Measurements from ENCODE around the gene TRIM62.

TRIM62 gene

DNA sequence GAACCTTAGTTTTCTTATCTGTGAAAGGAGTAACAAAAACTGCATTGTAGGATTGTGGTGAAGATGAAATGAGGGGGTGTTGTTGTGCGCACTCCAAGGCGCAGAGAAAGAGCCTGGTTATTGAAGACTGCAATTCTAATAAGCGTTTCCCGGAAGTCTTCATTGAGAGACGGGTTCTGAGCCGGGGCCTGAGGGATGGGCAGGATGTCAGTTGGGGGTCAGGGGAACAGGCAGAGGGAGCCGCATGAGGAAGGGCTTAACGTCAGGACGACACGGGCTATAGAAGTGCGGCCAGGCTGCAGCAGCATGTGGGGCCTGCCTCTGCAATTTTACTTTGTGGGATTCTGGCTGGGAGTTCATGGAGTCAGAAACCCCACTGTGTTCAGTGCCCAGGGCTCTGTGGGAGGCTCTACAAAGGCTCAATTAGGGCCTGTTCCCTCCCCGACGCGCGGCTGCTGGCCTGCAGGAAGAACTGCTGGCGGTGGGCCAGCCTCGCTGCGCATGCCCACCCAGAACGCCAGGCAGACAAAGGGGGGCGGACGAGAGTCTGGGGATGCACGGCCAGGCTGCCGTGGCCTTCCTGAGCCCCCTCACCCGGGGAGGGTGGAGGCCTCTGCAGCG lies 20.7 kb downstream of the TRIM62 start:
- peak; percentile 92 for DNase-seq (ENCODE audit: low read depth, low spot score)

DNA sequence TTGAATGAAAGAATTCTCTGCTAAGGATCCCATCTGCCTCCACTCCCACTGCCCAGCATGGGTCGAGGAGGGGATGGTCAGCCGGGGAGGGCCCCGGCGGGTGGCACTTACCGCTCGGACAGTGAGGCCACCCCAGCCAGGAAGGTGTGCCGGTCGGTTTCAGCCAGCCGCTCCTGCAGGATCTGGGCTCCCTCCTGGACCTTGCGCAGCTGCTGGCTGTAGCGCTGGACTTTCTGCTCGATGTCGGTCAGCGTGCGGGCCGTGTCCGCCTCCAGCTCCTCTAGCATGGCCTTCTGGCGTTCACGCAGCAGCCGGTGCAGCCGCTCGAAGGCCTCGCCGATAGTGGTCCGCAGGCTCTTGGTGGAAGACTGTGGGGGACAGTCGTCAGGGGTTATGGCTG lies 22.3 kb downstream of the TRIM62 start:
- no peak for DNase-seq (ENCODE audit: low read depth, low spot score)

- no peak for DNase-seq (ENCODE audit: low read depth, low spot score)
These were observed 23.5 kb downstream of the TRIM62 start for GRCh38 chr1:33158366-33158765.

- no peak for DNase-seq (ENCODE audit: low read depth, low spot score)
These were observed 24.7 kb downstream of the TRIM62 start for GRCh38 chr1:33157131-33157530.

DNA sequence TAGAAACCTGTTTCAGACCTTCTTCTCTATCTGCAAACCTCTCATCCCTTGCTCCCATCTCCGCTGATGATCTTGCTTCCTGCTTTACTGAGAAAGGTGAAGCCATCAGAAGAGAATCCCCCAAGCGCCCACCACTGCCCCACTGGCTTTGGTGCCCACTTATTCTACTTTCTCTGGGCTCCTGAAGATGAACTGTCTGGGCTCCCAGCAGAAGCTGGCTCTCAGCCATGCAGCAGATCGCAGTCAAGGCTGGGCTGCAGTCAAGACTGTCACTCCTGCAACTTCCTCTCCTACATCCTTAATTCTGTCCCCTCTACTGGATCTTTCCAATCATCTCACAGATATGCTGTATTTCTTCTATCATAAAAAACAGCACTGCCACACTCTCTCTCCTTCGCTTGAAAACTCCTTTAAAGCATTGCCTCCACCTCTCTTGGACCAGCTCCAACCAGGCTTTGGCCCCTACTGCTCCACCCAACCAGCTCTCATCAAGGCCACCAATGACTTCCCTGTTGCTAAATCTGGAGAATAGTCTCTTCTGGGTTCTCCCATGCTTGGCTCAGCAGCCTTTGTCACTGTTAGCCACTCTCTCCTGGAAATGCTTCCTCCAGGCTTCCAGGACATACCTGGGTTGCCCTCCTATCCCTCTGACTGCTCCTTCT lies 25.8 kb downstream of the TRIM62 start:
- DNase-seq (ENCODE audit: low read depth, low spot score), result no peak

DNA sequence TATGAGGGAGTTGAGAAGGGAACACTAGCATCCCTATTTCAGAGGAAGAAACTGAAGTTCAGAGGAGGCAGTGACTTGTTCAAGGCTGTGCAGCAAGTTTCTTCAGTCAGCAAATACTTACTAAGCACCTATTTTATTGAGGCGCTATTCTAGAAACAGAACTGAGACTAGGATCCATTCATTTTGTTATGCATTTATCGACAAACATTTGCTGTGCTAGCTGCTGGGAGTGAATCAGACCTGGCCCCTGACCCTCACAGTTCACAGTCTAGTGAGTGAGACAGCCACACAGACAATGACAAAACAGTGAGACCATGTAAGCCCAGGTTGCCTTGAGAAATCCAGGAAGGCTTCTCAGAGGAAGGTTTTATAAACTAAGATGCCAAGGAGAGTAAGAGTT lies 28.2 kb downstream of the TRIM62 start:
- DNase-seq (ENCODE audit: low read depth, low spot score), result no peak

GRCh38 chr1:33152685-33153432 lies 29.0 kb downstream of the TRIM62 start:
- no peak for DNase-seq (ENCODE audit: low read depth, low spot score)

DNA sequence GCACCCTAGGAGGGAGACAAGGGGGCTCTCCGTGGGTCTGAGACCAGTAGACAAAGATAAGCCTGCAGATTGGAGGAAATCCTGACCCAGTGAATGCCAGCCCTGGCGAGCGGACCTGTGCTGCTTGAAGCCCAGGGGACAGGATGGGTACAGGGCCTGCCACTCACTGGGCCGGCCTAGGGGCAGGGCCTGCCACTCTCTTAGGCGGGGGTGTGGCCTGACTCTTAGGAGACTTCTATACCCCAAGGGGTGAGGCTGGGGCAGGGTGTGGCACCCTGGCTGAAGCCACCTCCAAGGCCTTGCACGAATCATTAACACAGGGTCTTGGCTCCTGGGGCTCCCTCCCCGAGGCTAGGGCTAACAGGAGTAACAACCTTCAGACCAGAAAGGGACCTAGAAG lies 30.7 kb downstream of the TRIM62 start:
- DNase-seq (ENCODE audit: low read depth, low spot score), result no peak

GRCh38 chr1:33150522-33150921 lies 31.3 kb downstream of the TRIM62 start:
- DNase-seq (ENCODE audit: low read depth, low spot score), result no peak

DNA sequence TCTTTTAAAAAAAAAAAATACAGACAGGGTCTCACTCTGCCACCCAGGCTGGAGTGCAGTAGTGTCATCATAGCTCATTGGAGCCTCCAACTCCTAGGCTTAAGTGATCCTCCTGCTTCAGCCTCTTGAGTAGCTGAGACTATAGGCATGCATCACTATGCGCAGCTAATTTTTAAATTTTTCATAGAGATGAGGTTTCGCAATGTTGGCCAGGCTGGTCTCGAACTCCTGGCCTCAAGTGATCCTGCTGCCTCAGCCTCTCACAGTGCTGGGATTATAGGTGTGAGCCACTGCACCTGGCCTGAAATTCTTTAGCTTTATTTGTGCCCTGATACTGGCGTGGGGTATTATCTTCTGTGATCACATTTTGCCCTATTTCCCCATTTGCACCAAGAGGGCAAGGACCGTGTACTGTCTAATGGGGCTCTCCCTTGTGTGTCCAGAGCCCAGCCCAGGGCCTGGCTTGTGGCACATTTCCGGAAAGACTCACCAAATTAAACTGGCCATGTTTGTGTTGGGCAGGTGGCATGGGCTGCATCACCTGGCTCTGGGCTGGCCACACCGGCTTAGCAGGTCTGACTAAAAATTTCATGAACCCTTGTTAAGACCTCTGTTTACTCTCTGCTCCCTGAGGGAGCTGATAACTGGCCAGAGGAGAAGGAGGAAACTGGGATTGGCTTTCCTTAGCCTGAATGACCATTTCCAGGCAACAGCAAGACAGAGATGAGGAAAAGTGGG lies 32.2 kb downstream of the TRIM62 start:
- DNase-seq (ENCODE audit: low read depth, low spot score), result no peak

- DNase-seq (ENCODE audit: low read depth, low spot score), result no peak
These were observed 33.2 kb downstream of the TRIM62 start for GRCh38 chr1:33148615-33149014.

DNA sequence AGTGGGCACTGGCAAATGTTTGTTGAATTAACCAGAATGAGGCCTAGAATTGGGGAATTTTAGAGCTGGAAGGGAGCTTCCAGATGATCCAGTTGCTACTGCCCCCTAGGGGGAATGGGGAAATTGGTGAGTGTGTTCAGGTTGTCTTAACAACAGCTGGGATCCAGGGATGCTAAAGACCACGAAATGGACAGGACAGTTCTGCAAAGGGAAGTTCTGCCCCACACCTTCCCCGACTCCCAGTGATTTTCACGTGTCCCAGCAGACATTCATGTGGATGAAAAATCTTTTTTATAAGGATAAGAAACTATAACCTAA lies 33.9 kb downstream of the TRIM62 start:
- DNase-seq (ENCODE audit: low read depth, low spot score), result no peak

GRCh38 chr1:33147275-33147996 lies 34.4 kb downstream of the TRIM62 start:
- no peak for DNase-seq (ENCODE audit: low read depth, low spot score)

GRCh38 chr1:33146003-33146402 lies 35.8 kb downstream of the TRIM62 start:
- DNase-seq (ENCODE audit: low read depth, low spot score), result no peak

DNA sequence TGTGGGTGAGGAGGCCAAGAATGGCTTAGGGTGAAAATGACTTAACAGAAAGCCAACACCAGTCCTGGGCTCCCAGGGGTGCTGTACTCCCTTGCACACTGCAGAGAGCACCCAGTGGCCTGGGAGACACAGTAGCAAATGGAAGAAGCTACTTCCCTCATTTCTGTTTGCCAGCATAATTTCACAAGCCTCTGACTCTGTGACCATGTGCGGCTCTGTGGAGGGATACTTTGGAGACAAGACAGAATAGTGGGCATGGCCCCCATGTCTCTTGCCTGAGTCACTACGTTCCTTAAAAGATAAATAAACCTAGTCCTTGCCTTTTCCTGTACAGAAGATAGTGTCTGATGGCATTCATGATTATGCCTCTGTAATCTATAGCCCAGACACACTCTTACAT lies 38.1 kb downstream of the TRIM62 start:
- DNase-seq (ENCODE audit: low read depth, low spot score), result no peak

DNA sequence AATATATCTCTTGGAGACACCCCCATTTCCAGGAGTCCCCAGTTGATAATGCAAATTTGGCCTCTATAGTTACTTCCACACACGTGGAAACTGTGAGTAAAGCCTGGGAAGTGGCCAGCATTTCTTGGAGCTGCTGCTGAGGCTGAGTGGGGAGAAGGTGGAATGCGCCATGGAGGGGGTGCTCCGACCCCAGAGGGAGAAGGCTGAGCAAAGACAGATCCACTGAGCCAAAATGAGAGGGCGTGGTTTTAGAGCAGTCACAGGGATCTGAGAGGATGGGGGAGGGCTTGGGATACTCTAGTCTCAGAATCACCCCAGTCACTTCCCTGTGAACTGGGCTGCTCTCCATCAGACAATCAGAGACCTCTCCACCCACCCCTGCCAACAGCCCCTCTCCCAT lies 38.7 kb downstream of the TRIM62 start:
- DNase-seq (ENCODE audit: low read depth, low spot score), result no peak

GRCh38 chr1:33142483-33143064 lies 39.3 kb downstream of the TRIM62 start:
- no peak for DNase-seq (ENCODE audit: low read depth, low spot score)

DNA sequence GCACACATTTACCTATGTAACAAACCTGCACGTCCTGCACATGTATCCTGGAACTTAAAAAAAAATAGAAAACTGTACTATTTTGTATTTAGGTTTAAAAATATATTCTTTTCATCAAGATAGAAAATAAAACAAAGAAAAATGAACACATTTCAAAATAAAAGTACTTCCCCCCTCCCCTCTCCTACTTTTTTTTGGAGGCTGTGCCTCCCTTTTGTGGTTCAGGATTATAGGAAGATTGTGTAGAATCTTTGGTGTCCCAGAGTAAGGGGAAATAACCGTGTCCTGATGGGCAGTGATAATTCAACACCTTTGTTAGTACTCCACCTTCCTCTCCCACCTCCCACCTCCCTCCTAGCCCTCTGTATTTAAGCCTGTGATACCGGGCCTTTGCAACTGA lies 40.1 kb downstream of the TRIM62 start:
- DNase-seq (ENCODE audit: low read depth, low spot score), result no peak

- DNase-seq (ENCODE audit: low read depth, low spot score), result no peak
These were observed 40.6 kb downstream of the TRIM62 start for GRCh38 chr1:33141216-33141615.

GRCh38 chr1:33140153-33141149 lies 41.4 kb downstream of the TRIM62 start:
- no peak for DNase-seq (ENCODE audit: low read depth, low spot score)
